HG02885 (cell line): Measurements from ENCODE around the gene ARHGDIG.
"Not testable (repeated sequence)": the region's sequence is repeated elsewhere in the genome, so short reads cannot be mapped to it uniquely, and the experiment has no call there.

Source experiments
- ATAC-seq: cut with Tn5 transposase; IDR thresholded peaks from one replicate; pipeline ENCODE4 v1.9.1; 2021; ENCODE audit warnings: mild to moderate bottlenecking; ENCODE audit not compliant: unreplicated experiment, poor library complexity

The ARHGDIG gene

GRCh38 chr16:322476-323143, 42.2 kb downstream of the ARHGDIG start:
- ATAC-seq = no peak

GRCh38 chr16:324201-324450, 43.7 kb downstream of the ARHGDIG start:
- no peak for ATAC-seq

GRCh38 chr16:324451-325334, 44.3 kb downstream of the ARHGDIG start:
- peak; percentile 41 for ATAC-seq

- no peak for ATAC-seq
Measured at GRCh38 chr16:325375-326145, 45.2 kb downstream of the ARHGDIG start.

GRCh38 chr16:330741-331140, 50.4 kb downstream of the ARHGDIG start:
- ATAC-seq = no peak

GRCh38 chr16:331181-331814, 50.9 kb downstream of the ARHGDIG start:
- ATAC-seq = not testable (repeated sequence)
